OCI-LY1 (cell line): Measurements from ENCODE around the gene RIN3.

Experiments used
- CTCF ChIP-seq: fragments of 200-600 bp; sonication (generic), shearing (Covaris generic); IDR thresholded peaks from 2 replicates; pipeline ENCODE4 v1.5.1; 2017; ENCODE audit warnings: mild to moderate bottlenecking, antibody characterized with exemption, low read length, moderate library complexity, mixed read lengths
- EZH2 ChIP-seq: fragments of 200-600 bp; sonication (generic), shearing (Covaris generic); IDR thresholded peaks from 2 replicates; pipeline ENCODE4 v1.8.0; 2017; ENCODE audit warnings: borderline replicate concordance, mixed run types, mild to moderate bottlenecking, antibody characterized with exemption, low read length, moderate library complexity, mixed read lengths

DNA sequence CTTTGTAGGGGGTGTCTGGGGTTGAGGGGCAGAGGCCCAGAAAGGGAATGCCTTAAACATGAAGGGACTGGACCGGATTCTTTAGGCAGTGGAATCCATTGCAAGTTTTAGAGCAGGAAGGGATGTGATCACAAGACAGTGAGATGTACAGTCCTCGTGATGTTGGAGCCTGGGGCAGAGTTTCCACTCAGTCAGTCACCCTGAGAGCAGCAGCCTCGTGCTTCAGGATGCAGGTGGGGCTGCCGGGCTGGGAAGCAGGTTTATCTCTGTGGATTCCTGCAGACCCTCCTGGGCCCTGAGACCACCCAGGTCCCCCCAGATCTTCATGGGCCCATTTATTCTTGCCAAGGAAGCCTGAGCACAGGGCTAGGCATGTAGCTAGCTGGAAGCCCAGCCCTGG is 38.5 kb downstream of the RIN3 start:
- no peak for TF ChIP-seq CTCF
- TF ChIP-seq EZH2 = no peak
